ENCODE results near the gene STON2.

DNA sequence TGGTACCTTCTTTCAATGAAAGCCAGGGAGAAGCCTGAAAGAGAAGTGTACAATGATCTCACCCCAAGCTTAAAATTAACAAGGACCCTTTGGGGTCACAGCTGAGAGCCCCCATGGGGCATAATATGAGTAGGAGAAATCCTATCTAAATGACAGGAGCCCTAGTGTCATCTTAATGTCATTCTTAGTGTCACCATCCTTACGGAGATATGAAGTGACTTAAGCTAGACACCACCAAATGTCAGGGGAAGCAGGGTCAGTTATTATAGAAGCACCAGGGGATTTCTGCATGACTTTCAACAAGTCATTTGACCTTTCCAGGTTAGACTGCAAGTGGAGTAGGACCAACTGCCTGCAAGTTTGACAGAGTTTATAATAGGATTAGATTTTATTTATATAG, 28.9 kb upstream of the STON2 start:
- TF ChIP-seq EZH2 (IDR thresholded peaks at IDR 0.05; ENCODE audit: low read length, unreplicated experiment) (no peak), CTCF (conservative IDR thresholded peaks at IDR 0.05; ENCODE audit: low read depth, low read length) (no peak), EZH2phosphoT487 (IDR thresholded peaks at IDR 0.05; ENCODE audit: borderline replicate concordance, low read length) (no peak)
